MG63 (cell line): ENCODE results near the gene PANX3. TPM values are rescaled to one million over a fixed set of nuclear protein-coding genes. Genes with fewer than 3 reads are reported as not detected.

Source experiments
- DNase-seq: peaks from one replicate; pipeline ENCODE4 v3.0.0-alpha.2; 2020
- H3K27me3 ChIP-seq: fragments of 250-450 bp; sonication (Bioruptor Pico); 2 replicates; pipeline ENCODE4 v1.5.1; 2020; ENCODE audit warnings: mild to moderate bottlenecking, moderate library complexity
- H3K36me3 ChIP-seq: fragments of 250-450 bp; sonication (Bioruptor Pico); 2 replicates; pipeline ENCODE4 v1.5.1; 2020; ENCODE audit warnings: mild to moderate bottlenecking, moderate library complexity
- H3K4me3 ChIP-seq: fragments of 250-450 bp; sonication (Bioruptor Pico); 2 replicates; pipeline ENCODE4 v1.5.1; 2020; ENCODE audit warnings: mild to moderate bottlenecking, moderate library complexity
- H3K9me3 ChIP-seq: fragments of 250-450 bp; sonication (Bioruptor Pico); 2 replicates; pipeline ENCODE4 v1.5.1; 2020; ENCODE audit warnings: mild to moderate bottlenecking, moderate library complexity
- total RNA-seq: library from RNA; depleted of rRNA; stranded (reverse); fragments of >200 nt; shearing (Covaris generic); gene quantifications from 2 replicates; pipeline ENCODE4 v1.2.3, GENCODE V29; 2014; ENCODE audit warnings: low replicate concordance

PANX3 gene
- total RNA-seq, 1 experiment from 2014 or later = not detected

DNA sequence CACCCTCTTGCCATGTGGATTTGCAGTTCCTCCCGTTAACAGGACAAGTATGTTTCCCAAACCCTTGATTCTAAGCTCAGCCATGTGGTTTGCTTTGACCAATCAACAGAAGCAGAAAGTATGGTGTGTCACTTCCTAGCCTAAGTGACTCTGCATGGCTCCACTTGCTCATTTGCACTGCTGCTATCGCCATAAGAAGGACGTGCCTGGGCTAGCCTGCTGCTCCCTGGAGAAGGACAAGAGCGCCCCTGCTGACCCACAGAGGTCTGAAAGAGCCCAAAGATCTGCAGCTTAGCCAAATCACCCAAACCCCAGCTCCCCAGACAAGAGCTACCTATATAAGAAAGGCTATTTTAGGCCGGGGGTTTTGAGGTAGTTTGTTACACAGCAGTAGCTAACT is 29.4 kb downstream of the PANX3 start:
- Histone ChIP-seq H3K27me3 (no peaks in the 10 kb centered on the region), H3K36me3 (peaks cover 12% of the 10 kb centered on the region), H3K4me3 (no peak overlapping the region), H3K9me3 (no peaks in the 10 kb centered on the region)
- DNase-seq = no peak

DNA sequence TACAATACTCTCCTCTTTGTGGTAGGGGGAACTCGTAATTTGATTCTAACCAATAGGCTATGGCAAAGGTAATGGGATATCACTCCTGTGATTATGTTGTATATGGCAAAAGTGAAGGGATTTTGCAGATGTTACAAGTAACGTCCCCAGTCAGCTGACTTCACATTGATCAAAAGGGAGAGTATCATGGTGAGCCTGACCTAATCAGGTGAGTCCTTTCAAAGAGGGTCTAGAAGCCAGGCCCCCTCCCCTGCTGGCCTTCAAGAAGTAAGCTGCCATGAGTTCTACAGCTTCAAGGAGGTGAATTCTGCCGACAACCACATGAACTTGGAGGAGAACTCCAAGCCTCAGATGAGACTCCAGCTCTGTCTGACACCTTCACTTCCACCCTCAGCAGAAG is 31.4 kb downstream of the PANX3 start:
- DNase-seq = no peak
- Histone ChIP-seq H3K27me3 (no peaks in the 10 kb centered on the region), H3K4me3 (no peak overlapping the region), H3K36me3 (peaks cover 3% of the 10 kb centered on the region; the same call in 1 of the 2 replicates), H3K9me3 (no peaks in the 10 kb centered on the region)

GRCh38 chr11:124643042-124643604 is 31.9 kb downstream of the PANX3 start:
- no peaks in the 10 kb centered on the region for H3K27me3 ChIP-seq
- H3K36me3 ChIP-seq = no peaks in the 10 kb centered on the region; the same call in 1 of the 2 replicates
- no peaks in the 10 kb centered on the region for H3K9me3 ChIP-seq
- DNase-seq = no peak
- no peak overlapping the region for H3K4me3 ChIP-seq

GRCh38 chr11:124643605-124644425 is 32.6 kb downstream of the PANX3 start:
- H3K27me3 ChIP-seq = no peaks in the 10 kb centered on the region
- no peak overlapping the region for H3K4me3 ChIP-seq
- H3K36me3 ChIP-seq = no peaks in the 10 kb centered on the region
- peak; percentile 55 for DNase-seq
- no peaks in the 10 kb centered on the region for H3K9me3 ChIP-seq

DNA sequence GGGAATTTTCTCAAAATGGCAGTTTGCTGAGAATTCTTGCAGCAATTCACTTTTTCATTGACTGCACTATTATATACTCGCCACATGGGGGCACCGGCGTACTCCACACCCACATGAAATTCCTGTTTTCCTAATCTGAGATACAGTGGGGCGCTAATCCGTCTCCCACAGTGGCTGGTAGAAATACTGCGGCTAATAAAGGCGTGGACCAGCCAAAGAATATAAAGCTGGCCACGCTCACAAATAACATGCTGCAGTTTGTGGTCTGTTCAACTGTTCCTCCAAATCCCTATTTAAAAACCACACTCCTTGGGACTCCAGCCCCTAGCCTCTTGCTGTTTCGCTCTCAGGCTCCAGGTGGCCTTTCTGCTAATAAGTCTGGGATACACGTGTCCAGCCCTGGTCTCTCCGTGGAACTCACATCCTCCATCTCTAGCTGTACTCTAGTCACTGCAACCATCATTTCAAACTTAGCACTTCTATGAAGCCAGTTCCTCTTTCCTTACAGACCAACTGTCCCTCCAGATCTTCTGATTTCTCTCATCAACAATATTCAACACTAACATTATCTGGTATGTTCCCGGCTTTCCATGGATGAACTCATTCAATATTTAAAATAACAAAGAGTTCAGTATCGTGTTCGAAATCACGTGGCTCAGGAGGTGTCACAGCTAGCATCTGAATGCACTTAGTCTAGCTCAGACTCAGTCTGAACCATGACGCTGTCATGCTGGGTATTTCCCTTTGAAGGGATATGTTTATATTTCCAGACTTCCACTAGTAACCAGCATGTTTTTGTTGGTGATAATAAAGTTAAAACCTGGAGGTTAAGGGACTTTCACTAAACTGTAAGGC is 33.4 kb downstream of the PANX3 start:
- H3K4me3 ChIP-seq = no peak overlapping the region

GRCh38 chr11:124646148-124646547 is 34.9 kb downstream of the PANX3 start:
- Histone ChIP-seq H3K4me3 (no peak overlapping the region), H3K36me3 (no peaks in the 10 kb centered on the region), H3K9me3 (no peaks in the 10 kb centered on the region), H3K27me3 (no peaks in the 10 kb centered on the region)
- no peak for DNase-seq

More for the DNA sequence above, 33.4 kb downstream of the PANX3 start:
- Histone ChIP-seq H3K27me3 (no peaks in the 10 kb centered on the region), H3K9me3 (no peaks in the 10 kb centered on the region), H3K36me3 (no peaks in the 10 kb centered on the region)
- DNase-seq = peak; percentile 47

- no peaks in the 10 kb centered on the region for H3K27me3 ChIP-seq
- no peaks in the 10 kb centered on the region for H3K36me3 ChIP-seq
- no peak overlapping the region for H3K4me3 ChIP-seq
- DNase-seq = no peak
- H3K9me3 ChIP-seq = no peaks in the 10 kb centered on the region
Measured at GRCh38 chr11:124648610-124649009, 37.4 kb downstream of the PANX3 start.

- Histone ChIP-seq H3K27me3 (no peaks in the 10 kb centered on the region), H3K9me3 (no peaks in the 10 kb centered on the region), H3K4me3 (no peak overlapping the region), H3K36me3 (no peaks in the 10 kb centered on the region)
- no peak for DNase-seq
Measured at GRCh38 chr11:124656774-124657630, 45.8 kb downstream of the PANX3 start.

GRCh38 chr11:124657904-124658303 is 46.7 kb downstream of the PANX3 start:
- Histone ChIP-seq H3K4me3 (no peak overlapping the region), H3K27me3 (no peaks in the 10 kb centered on the region), H3K9me3 (no peaks in the 10 kb centered on the region), H3K36me3 (no peaks in the 10 kb centered on the region)
- no peak for DNase-seq

DNA sequence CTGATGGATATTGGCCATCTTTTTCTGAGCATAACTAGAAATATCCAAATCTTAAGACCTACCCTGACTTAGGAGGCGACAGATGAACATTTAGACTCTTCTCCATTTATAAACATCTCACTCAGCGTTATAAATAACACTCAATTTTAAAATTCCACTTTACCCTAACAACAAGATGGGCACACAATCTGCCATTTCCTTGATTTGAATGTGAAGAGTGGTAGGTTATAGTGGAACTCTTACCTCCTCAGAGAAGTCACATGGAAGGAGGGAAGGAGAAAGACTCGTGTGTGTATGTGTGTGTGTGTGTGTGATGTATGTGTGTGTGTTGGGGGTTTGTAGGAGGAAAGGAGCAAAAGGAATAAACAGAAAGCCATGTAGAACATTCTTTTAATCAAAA is 47.3 kb downstream of the PANX3 start:
- H3K9me3 ChIP-seq = no peaks in the 10 kb centered on the region
- no peak overlapping the region for H3K4me3 ChIP-seq
- H3K27me3 ChIP-seq = no peaks in the 10 kb centered on the region
- H3K36me3 ChIP-seq = no peaks in the 10 kb centered on the region
- DNase-seq = no peak

DNA sequence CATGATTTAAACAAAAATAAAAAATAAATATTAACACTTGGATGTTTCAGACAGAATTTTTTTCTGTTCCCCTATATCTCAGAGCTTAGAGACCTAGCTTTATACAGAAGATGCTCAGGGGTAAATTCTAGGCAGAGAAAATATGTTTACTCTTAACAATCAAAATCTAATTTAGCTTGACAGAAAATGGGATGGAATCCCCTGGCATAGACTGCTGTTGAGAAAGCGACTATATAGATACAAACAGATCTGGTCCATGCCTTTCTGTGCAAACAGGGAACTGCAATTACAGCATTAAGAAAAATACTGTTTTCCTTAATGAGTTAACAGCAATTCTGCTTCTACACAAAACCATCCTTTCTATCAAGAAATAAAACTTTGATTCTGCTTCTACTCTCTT is 47.8 kb downstream of the PANX3 start:
- no peaks in the 10 kb centered on the region for H3K9me3 ChIP-seq
- DNase-seq = no peak
- no peaks in the 10 kb centered on the region for H3K27me3 ChIP-seq

GRCh38 chr11:124661553-124661952 is 50.3 kb downstream of the PANX3 start:
- no peak for DNase-seq
- Histone ChIP-seq H3K4me3 (no peak overlapping the region), H3K27me3 (no peaks in the 10 kb centered on the region), H3K36me3 (no peaks in the 10 kb centered on the region), H3K9me3 (no peaks in the 10 kb centered on the region)

More for the DNA sequence above, 47.8 kb downstream of the PANX3 start:
- no peak overlapping the region for H3K4me3 ChIP-seq
- no peaks in the 10 kb centered on the region for H3K36me3 ChIP-seq

DNA sequence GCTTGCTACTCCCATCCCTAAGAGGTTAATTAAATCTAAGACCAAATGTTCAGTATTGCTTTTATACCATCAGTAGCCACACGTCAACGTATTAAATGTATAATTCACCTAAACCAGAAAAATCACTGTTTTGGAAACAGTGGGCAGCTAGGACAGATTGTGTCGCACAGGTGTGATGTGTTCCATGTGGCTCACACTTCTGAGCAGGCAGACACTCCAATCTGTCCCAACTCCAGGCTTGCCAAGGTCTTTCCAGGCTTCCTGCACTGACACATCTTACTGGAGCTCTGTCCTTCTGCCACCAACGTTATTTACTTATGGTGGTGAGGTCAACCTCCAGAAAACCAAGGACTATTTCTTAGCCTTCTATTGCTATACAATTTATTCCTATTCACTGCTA is 50.9 kb downstream of the PANX3 start:
- no peak overlapping the region for H3K4me3 ChIP-seq
- no peaks in the 10 kb centered on the region for H3K9me3 ChIP-seq
- no peak for DNase-seq
- no peaks in the 10 kb centered on the region for H3K27me3 ChIP-seq
- no peaks in the 10 kb centered on the region for H3K36me3 ChIP-seq

DNA sequence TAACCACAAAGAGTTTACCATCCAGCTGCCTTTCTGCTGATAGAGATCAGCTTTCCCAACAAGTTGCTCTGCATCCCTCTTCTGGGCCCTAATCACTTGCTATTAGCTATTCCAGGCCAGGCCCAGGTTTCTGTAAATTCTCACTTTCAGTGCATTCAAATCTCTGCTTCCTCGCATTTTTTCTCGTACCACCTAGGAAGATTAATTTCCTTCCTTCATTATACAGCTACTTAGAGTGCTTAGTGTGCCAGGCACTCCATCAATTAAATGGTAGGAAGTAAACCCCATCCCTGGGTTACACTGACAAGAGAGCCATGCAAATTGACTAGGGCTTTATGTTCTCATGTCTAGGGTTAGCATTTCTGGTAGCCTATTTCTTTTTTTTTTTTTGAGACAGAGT is 52.6 kb downstream of the PANX3 start:
- no peaks in the 10 kb centered on the region for H3K27me3 ChIP-seq
- H3K36me3 ChIP-seq = no peaks in the 10 kb centered on the region
- H3K4me3 ChIP-seq = no peak overlapping the region
- no peaks in the 10 kb centered on the region for H3K9me3 ChIP-seq
- DNase-seq = no peak

GRCh38 chr11:124667601-124668000 is 56.4 kb downstream of the PANX3 start:
- DNase-seq = no peak
- Histone ChIP-seq H3K36me3 (no peaks in the 10 kb centered on the region), H3K9me3 (no peaks in the 10 kb centered on the region), H3K4me3 (no peak overlapping the region), H3K27me3 (no peaks in the 10 kb centered on the region)

GRCh38 chr11:124669193-124669592 is 58.0 kb downstream of the PANX3 start:
- peak; percentile 6 for DNase-seq
- Histone ChIP-seq H3K36me3 (no peaks in the 10 kb centered on the region), H3K9me3 (no peaks in the 10 kb centered on the region), H3K27me3 (no peaks in the 10 kb centered on the region), H3K4me3 (no peak overlapping the region)
